HG02840 (cell line): ENCODE measurements around the gene DNAAF9.
"Not testable (repeated sequence)": the region's sequence is repeated elsewhere in the genome, so short reads cannot be mapped to it uniquely, and the experiment has no call there.

Experiments used
- ATAC-seq: cut with Tn5 transposase; IDR thresholded peaks from one replicate; pipeline ENCODE4 v1.9.1; 2021; ENCODE audit warnings: mild to moderate bottlenecking, moderate library complexity, moderate number of reproducible peaks; ENCODE audit not compliant: unreplicated experiment, low FRiP score

Gene DNAAF9

DNA sequence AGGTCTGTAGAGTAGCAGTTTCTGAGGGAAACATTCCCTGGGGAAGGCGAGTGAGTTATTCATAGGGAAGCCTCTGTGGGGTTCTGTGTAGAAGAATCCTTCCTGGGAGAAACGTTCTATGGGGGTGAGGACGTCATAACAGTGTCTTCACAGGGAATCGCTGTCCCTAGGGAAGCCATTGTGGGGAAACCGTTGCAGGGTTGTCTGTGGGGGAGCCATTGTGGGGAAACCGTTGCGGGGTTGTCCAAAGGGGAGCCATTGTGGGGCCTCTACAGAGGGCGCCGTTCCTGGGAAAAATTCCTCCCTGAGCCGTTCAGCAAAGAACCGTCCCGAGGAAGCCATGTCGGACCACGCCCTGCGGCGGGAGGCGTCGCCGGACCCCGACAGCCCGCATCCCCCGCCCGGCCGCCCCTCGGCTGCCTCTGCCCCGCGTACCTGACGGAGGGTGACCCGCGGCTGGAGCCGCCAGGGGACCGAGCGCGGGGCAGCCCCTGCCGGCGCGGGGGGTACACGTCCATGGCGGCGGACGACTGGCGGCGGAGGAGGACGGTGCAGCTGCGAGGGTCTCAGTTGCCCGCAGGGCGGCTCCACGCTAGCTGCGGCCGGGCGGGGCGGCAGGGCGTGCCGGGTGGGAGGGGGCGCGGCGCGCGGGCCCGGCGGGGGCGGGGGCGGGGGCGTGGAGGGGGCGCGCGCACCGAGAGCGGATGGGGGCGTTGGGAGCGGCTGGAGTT is at the start of gene DNAAF9:
Gene DNAAF9, minus strand, starts transcription at position 630 of the 731 bp plus-strand sequence. Its CDS starts 112 bp downstream, at position 518.
- no peak for ATAC-seq

GRCh38 chr20:3456648-3457047 is 49.2 kb upstream of the DNAAF9 start:
- no peak for ATAC-seq

DNA sequence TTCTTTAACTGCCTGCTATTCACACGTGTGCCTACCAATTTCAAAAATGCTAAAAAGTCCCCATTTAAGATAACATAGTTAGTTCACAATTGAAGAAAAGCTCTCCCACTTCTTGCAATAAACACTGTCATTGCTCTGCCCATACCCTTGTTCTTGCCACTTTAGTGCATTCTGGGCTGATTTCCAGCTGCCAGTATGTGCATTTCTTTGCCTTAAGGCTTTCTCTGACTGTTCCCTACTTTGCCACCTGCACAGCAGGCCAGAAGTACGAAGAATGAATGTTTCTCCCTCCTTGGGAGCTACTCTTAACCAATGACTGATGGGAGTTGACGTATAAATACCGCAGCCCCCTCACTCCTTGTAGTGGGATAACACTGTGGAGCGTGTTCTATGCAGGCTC is 47.4 kb upstream of the DNAAF9 start:
- ATAC-seq, result no peak

DNA sequence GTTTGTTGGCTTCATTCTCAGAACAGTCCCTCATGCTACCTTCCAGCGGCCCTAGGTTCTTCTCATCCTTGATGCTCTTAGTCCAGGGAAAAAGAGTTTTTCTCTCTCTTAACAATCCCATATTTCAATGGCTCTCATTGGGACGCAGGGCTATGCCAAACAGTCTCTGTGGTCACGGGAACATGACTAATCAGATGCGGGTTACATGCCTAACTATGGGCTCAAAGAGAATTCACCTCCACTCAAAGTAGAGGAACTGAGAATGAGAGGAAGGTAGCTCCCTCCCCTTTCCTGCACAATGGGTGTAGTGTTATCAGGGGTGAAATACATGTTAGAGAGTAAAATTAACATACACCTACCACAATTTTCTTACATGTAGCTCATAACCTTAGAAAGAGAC is 45.2 kb upstream of the DNAAF9 start:
- no peak for ATAC-seq

DNA sequence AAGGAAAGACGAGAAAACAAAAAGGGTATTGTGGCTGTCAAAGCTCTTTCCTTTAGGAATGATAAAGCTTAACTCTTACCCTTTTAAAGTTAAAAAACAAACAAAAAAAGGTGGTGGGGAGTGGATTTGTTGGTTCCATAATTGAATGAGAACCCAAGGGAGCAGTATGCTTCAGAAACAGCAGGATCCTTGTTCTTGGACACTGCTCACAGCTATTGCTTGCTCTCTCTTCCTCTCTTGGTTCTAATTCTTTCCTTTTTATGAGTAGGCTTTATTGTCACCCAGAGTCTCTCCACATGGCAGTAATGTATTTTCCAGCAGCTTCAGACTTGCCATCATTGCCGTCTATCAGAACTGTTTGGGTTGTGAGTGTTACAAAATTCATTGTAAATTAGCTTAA is 44.7 kb upstream of the DNAAF9 start:
- ATAC-seq, result no peak

- ATAC-seq, result no peak
Measured at GRCh38 chr20:3449319-3449718, 41.9 kb upstream of the DNAAF9 start.

DNA sequence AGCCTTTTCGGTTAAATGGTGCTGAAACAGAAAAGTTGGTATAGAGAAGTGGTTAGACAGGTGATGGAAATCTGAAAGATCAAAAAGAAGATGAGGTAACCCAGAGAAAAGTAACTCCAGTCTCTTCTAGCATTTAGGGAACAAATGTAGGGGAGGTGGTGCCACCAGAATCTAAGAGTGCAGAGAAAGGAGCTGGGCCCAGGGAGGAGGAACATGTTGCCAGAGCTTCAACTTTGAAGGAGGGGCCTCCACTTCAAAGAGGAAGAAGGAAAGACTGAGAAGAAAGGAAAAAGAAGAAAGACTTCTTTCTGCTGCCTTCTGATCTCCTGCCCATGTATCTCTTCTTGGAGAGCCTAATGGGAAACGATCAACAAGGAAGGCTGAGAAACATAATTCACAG is 39.9 kb upstream of the DNAAF9 start:
- no peak for ATAC-seq

DNA sequence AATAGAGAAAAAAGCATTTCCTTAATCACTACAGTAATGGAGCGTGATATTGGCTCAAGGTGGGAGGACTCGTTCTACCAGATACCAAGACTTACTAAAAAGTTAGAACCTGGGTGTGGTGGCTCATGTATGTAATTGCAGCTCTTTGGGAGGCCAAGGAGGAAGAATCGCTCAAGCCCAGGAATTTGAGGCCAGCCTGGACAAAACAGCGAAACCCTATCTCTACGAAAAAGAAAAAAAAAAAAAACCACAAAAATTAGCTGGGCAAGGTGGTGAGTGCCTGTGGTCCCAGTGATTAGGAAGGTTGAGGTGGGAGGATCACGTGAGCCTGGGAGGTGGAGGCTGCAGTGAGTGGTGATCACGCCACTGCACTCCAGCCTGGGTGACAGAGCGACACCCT is 39.3 kb upstream of the DNAAF9 start:
- no peak for ATAC-seq

GRCh38 chr20:3436864-3437574 is 29.6 kb upstream of the DNAAF9 start:
- no peak for ATAC-seq

GRCh38 chr20:3434232-3434631 is 26.8 kb upstream of the DNAAF9 start:
- ATAC-seq, result no peak

DNA sequence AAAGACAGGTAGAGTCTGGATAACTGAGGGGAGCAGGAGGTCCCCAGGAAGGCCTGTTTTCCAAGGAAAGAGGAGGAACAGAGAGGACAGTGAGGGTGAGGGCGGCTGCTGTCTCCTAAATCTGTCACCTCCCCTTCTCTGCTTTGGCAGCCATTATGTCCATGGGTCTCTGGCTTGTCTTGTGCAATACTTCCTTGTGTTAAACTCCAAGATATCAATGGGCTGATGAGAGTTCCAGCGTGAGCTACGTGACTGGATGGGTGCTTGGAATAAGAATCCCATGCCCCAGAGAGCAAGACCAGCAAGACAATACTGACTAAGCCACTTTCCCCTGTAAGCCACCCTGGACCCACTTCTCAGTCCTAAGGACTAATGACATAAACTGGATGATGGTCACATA is 26.3 kb upstream of the DNAAF9 start:
- no peak for ATAC-seq

DNA sequence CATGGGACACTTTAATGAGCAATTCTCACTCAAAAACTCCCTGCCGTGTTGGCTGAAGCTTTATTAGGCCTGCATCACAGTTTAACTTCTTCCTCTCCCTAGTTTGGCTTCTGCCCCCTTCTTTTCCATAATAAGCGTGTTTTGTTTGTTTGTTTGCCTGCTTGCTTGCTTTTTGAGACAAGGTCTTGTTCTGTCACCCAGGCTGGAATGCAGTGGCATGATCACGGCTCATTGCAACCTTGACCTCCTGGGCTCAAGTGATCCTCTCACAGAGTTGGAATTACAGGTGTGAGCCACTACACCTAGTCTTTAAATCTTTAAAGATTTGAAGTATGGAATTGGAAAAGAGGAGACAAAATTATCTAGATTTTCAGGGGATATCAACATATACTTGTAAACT is 25.4 kb upstream of the DNAAF9 start:
- ATAC-seq, result no peak

GRCh38 chr20:3431109-3431508 is 23.6 kb upstream of the DNAAF9 start:
- ATAC-seq, result no peak

DNA sequence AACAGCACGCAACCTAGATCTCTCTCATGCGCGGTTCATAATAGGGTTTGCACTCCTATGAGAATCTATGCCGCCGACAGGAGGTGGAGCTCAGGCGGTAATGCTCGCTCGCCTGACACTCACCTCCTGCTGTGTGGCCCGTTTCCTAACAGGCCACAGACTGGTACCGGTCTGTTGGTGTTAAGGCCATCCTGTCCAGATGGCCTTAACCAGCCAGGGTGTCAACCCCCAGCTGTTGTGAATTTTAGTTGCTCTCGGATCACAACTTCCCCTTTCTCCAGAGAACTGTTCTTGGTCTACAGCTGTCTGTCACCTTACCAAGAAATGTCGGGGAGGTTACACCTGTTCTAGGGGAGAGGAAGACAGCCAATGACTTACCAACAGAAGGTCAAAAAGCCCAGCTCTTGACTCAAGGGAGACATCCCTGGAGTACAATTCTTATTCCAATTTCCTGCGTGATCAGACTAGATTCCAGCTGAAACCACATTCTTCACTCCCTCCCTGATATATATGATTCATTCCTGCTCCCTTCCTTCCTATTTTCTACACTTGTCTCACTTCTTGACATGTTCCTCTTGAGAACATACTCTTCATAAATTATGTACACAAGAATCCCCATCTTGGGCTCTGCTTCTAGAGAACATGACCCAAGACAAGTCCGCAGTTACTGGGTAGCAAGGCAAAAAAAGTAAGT is 23.1 kb upstream of the DNAAF9 start:
- ATAC-seq, result peak; percentile 76

DNA sequence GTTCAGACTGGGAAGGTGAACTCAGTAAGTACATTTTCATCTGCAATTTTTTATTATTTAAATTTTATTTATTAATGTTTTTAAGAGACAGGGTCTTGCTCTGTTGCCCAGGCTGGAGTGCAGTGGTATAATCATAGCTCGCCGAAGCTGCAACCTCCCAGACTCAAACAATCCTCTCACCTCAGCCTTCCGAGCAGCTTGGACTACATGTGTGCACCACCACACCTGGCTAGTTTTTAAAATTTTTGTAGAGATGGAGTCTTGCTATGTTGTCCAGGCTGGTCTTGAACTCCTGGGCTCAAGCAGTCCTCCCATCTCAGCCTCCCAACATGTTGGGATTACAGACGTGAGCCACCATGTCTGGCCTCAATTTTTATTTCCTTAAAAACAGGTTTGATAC is 19.3 kb upstream of the DNAAF9 start:
- ATAC-seq, result not testable (repeated sequence)

GRCh38 chr20:3423126-3423525 is 15.7 kb upstream of the DNAAF9 start:
- no peak for ATAC-seq

GRCh38 chr20:3421985-3422384 is 14.5 kb upstream of the DNAAF9 start:
- no peak for ATAC-seq

GRCh38 chr20:3420211-3420707 is 12.8 kb upstream of the DNAAF9 start:
- peak; percentile 88 for ATAC-seq

- ATAC-seq, result not testable (repeated sequence)
Measured at GRCh38 chr20:3418161-3418560, 10.7 kb upstream of the DNAAF9 start.

- no peak for ATAC-seq
Measured at GRCh38 chr20:3414122-3414521, 6.7 kb upstream of the DNAAF9 start.

DNA sequence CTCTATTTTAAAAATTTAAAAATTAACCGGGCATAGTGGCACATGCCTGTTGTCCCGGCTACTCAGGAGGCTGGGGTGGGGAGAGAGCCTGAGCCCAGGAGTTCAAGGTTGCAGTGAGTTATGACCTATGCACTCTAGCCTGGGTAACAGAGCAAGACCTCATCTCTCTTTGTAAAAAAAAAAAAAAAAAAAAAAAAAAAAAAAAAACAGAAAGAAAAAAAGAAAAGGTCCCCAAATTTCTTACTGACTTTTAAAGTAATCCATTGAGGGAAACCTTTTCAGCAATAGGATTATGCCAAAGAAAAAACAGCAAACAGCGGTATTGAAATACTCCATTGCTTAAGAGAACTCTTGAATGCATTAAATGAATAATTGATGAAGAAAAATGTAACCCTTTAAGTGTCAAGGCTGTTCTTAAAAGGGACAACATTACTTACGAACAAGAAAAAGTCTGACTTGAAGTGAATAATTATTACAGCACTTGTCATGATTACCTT is 6.0 kb upstream of the DNAAF9 start:
- no peak for ATAC-seq
